A549 treated with Mapracorat at 1 μM for 4 hours (cell line): ENCODE measurements around the gene RGS8. TPM values are rescaled to one million over a fixed set of nuclear protein-coding genes. Genes with fewer than 3 reads are reported as not detected.

Experiments
- total RNA-seq: library from RNA; stranded (reverse); fragments of 200-300 nt; extraction: Qiagen RNA extraction; gene quantifications from 5 replicates; pipeline ENCODE4 v1.2.3, GENCODE V29; 2022

RGS8 gene
- not detected in 5 replicates for total RNA-seq

GRCh38 chr1:182684116-182684828, at the start of gene RGS8:
Gene RGS8, minus strand, starts transcription at chr1:182684587. Its CDS starts 14,938 bp downstream, at chr1:182669649.

Other genes starting within 250 kb of the RGS8 start
- gene RGSL1, start 234.4 kb downstream of the RGS8 start, total RNA-seq: not detected in 5 replicates
- 1.2 to 2.0 TPM (median 1.8 TPM) in 5 replicates for gene RNASEL, start 95.3 kb downstream of the RGS8 start, total RNA-seq
- gene RGS16, start 80.2 kb downstream of the RGS8 start, total RNA-seq: 0.25 to 0.45 TPM (median 0.28 TPM) in 5 replicates
- gene NPL, start 105.2 kb upstream of the RGS8 start, total RNA-seq: 0.41 to 2.0 TPM (median 0.97 TPM) in 5 replicates
- 157 to 175 TPM (median 160 TPM) in 5 replicates for gene DHX9, start 154.8 kb upstream of the RGS8 start, total RNA-seq